HG03432 (cell line): Measurements from ENCODE around the gene REC8.

Experiments
- ATAC-seq: cut with Tn5 transposase; IDR thresholded peaks from one replicate; pipeline ENCODE4 v1.9.1; 2021; ENCODE audit warnings: mild to moderate bottlenecking, moderate library complexity; ENCODE audit not compliant: unreplicated experiment

REC8 gene, protein sequence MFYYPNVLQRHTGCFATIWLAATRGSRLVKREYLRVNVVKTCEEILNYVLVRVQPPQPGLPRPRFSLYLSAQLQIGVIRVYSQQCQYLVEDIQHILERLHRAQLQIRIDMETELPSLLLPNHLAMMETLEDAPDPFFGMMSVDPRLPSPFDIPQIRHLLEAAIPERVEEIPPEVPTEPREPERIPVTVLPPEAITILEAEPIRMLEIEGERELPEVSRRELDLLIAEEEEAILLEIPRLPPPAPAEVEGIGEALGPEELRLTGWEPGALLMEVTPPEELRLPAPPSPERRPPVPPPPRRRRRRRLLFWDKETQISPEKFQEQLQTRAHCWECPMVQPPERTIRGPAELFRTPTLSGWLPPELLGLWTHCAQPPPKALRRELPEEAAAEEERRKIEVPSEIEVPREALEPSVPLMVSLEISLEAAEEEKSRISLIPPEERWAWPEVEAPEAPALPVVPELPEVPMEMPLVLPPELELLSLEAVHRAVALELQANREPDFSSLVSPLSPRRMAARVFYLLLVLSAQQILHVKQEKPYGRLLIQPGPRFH

DNA sequence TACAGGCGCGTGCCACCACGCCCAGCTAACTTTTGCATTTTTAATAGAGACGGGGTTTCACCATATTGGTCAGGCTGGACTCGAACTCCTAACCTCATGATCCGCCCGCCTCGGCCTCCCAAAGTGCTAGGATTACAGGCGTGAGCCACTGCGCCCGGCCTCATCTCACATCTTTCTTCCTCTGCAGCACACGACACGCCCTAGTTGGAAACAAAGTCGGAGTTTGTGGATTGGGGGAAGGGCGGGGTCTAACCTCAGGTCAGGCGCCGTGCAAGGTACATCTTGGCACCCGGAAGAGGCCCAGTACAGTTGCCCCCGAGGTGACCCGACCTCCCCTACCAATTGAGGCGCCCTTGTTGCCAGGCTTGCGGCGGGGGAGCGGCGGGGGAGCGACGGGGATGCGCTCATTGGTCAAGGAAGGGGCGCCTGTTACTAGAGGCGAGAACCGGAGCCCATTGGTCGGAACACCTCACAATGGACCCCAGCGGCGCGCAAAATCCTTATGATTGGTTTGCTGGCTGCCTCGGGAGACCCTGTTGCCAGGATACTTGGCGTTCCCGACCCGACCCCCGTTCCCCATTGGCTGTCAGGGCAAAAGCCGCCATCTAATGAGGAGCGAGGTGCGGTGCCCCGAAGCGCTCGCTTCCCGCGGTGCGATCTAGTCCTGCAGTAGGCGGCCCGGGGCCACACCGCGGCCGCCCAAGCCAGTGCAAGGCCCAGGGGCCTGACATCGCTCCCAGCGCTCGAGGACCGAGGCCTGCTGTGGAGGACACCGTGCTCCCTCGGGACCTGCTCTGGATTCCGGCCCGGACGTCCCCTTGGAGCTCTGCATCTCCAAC lies at the start of gene REC8:
Gene REC8 (plus strand): TSS at position 659 of the 839 bp plus-strand sequence. CDS start 473 bp downstream, outside the sequence.
- ATAC-seq = peak; percentile 91

GRCh38 chr14:24122416-24122815 lies 49.5 kb upstream of the REC8 start:
- ATAC-seq = no peak

DNA sequence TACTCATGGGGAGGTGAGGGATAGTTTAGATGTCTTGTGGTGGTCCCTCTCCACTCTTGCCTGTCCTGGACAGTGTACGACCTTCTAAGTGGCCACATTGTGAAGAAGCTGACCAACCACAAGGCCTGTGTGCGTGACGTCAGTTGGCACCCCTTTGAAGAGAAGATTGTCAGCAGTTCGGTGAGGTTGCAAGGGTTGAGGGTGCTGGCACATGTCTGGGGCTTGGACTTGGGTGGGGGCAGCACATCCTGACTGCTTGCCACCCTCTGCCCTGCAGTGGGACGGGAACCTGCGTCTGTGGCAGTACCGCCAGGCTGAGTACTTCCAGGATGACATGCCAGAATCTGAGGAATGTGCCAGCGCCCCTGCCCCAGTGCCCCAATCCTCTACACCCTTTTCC lies 49.0 kb upstream of the REC8 start:
- no peak for ATAC-seq

- ATAC-seq = peak; percentile 71
These were observed 48.2 kb upstream of the REC8 start for GRCh38 chr14:24123424-24124417.

- no peak for ATAC-seq
These were observed 44.9 kb upstream of the REC8 start for GRCh38 chr14:24126939-24127338.

DNA sequence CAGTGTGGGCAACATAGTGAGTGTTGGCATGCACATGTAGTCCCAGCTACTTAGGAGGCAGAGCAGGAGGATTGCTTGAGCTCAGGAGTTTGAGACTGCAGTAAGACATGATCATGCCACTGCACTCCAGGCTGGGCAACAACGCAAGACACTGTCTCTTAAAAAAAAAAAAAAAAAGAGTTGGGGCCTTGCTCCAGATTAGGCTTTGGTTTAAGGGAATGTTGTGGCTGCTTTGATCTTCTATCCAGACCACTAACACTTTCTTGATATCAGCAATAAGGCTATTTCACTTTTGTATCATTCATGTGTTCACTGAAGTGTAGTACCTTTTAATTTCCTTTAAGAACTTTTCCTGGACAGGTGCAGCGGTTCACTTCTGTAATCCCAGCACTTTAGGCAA lies 44.2 kb upstream of the REC8 start:
- ATAC-seq = no peak

GRCh38 chr14:24129410-24129998 lies 42.4 kb upstream of the REC8 start:
- ATAC-seq = no peak

GRCh38 chr14:24130380-24130716 lies 41.5 kb upstream of the REC8 start, which contains the start of gene FITM1:
TSS of gene FITM1 (plus strand) at chr14:24130659. CDS start at chr14:24131564, 905 bp downstream.
- no peak for ATAC-seq

DNA sequence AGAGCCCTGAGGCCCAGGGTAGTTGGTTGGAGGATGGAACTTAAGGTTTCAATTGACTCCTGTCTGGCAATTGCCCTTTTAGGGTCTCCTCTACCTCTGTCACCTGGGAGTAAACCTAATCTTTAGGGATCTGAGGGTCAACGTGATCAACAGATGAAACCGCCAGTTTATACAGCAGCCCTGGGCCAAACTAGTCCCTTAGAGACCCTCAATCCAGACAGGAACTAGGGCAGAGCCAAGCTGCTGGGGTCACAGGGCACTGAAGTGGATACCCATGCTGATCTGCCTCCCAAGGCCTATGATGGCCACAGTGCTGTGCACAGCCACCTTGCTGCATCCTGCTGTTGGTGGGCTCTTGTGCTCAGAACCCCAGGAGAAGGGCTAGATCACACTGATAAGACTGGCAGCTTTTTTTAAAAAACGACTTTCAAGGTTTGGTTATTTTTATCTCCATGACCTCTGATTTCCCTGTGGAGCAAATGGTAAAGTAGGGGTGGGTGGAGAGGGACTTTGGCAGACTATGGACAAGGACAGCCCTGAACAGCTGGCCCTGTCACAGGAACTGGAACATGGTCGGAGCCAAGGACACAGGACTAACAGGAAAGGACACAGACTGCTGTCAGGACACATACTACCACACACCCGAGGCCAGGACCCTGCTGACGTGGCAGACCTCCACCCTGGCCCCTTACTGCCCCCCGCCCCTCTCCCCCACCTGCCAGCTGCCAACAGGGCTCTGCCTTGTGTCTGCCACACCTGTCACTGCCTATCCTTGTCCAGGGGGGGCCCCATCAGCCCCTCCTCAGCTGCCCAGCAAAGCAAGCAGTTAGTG lies 40.9 kb upstream of the REC8 start:
- ATAC-seq = no peak

- ATAC-seq = no peak
These were observed 40.3 kb upstream of the REC8 start for GRCh38 chr14:24131549-24131966.

DNA sequence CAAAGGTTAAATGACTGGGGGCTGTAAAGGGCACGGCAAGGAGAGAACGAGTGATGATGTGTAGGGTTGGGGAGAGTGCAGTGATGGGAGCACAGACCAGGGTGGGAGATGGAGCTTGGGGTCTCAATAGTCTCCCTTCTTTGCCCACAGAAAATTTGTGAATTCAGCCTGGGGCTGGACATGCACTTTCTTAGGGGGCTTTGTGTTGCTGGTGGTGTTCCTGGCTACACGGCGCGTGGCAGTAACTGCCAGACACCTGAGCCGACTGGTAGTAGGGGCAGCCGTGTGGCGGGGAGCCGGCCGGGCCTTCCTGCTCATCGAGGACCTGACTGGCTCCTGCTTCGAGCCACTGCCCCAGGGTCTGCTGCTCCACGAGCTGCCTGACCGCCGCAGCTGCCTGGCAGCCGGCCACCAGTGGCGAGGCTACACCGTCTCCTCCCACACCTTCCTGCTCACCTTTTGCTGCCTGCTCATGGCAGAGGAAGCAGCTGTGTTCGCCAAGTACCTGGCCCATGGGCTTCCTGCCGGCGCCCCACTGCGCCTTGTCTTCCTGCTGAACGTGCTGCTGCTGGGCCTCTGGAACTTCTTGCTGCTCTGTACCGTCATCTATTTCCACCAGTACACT lies 39.7 kb upstream of the REC8 start:
- ATAC-seq = no peak

- no peak for ATAC-seq
These were observed 38.9 kb upstream of the REC8 start for GRCh38 chr14:24132976-24133375.

DNA sequence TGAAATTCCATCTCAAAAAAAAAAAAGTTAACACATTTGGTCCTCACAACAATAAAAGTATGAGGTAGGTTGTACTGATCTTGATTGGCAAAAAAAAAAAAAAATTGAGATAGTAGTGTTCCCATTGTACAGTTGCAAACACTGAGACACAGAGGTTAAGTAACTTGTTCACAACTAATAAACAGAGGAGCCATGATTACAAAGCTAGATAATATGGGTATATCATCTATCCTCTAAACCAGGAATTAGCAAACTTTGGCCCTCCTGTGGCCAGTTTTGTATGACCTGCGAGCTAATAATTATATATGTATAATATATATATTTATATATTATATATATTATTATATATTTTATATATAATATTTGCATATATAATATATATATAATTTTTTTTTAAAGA lies 38.1 kb upstream of the REC8 start:
- no peak for ATAC-seq

- peak; percentile 9 for ATAC-seq
These were observed 36.4 kb upstream of the REC8 start for GRCh38 chr14:24135584-24135833.

DNA sequence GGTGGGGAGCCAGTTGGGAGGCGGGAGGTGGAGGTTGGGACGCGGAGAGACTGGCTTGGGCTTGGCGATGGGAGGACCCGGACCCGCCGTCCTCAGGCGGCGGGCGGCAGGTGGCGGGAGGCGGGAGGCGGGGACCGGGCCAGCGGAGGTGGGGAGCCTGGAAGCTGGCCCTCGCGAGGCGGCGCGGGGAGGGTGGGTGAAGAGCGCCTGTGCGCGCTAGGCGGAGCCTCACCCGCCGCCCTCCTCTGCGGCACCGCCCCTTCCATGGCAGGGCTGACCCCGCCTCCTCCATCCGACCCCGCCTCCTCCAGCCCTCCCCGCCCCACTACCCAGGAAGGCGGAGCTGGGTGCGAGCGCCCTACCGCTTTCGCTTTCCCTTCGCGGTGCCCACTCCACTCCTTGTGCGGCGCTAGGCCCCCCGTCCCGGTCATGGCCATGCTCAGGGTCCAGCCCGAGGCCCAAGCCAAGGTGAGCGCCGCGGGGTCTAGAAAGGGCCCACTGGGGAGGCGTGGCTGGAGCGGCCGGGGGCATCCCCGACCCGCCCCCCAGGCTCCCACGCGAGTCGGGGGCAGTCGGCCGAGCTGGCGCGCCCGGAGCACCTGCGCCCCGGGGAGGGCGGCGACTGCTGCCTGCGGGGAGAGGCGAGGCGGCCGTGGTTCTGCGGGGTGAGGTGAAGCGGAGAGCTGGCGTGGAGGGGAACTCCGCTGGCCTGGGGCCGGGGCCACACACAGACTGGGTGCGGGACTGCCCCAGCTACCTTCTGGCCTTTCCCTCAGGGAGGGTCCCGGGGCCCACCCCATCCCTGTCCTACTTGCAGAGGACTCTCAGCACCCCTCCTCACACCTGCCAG lies 35.8 kb upstream of the REC8 start, which contains the start of gene PSME1:
Gene PSME1 (plus strand): TSS at position 361 of the 850 bp plus-strand sequence. CDS start 69 bp downstream, at position 430.
- ATAC-seq = peak; percentile 87

DNA sequence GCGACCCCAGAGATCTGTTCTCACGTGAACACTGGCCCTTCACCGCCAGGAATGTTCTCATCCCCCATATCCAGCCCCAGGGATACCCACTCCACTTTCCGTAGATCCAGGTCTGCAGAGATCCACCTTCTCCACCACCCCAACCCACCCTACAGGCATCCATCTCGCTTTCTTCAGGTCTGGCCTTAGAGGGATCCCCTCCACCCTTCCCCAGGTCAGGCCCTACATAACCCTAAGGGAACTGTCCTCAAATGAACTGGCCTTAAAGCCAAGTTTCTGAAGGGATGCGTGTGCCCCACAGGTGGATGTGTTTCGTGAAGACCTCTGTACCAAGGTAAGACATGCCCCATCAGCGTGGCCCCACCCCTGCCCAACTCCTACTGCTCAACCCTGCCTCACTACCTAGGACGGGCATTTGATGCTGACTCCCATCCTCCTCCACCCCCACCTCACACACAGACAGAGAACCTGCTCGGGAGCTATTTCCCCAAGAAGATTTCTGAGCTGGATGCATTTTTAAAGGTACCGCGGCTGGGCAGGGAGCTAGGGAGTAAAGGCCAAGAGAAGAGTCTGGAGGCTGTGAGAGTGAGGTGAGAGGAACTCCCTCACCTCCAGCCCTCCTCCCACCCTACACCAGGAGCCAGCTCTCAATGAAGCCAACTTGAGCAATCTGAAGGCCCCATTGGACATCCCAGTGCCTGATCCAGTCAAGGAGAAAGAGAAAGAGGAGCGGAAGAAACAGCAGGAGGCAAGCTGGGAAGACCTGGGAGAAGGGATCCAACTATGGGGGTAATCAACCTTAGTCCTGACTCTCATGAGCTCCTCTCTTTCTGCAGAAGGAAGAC lies 35.0 kb upstream of the REC8 start:
- no peak for ATAC-seq
